SH-SY5Y (cell line): ENCODE measurements around the gene GABRD.

Source experiments
- GATA2 ChIP-seq: IDR thresholded peaks from 2 replicates; pipeline ENCODE4 v1.6.1; 2011; ENCODE audit warnings: mild to moderate bottlenecking, low read depth, low read length
- GATA3 ChIP-seq: IDR thresholded peaks from 2 replicates; pipeline ENCODE4 v1.6.1; 2011; ENCODE audit warnings: low read depth, mild to moderate bottlenecking, low read length, moderate library complexity

DNA sequence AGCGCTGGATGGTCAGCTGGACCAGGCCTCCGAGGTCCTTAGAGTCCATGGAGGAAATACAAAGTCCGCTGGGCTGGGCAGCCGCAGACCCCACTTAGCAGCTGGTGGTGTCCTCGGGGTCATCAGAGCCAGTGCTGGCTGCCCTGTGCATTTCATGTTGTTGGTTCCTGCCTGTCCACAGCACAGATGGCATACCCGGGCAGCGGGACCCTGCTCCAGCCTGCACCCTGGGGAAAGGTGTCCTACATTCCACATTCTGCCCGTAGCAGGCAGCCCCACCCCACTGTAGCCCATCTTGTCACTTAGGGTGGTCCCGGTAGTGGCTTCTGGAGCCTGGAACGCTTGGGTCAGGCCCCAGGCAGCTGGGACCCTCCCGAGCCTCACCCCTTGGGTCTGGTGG is 50.9 kb downstream of the GABRD start:
- TF ChIP-seq GATA2 (no peak), GATA3 (no peak)
